Activated CD4-positive, alpha-beta memory T cell treated with anti-CD3 and anti-CD28 coated beads, Interleukin-2, amount 10 ng/mL, durations not matched to agents 7 days and 5 days (primary cell): Measurements from ENCODE around the gene KCNG4. TPM values are rescaled to one million over a fixed set of nuclear protein-coding genes. Genes with fewer than 3 reads are reported as not detected.

Source experiments
- CTCF ChIA-PET: fragments of 350-600 bp; sonication (Branson Sonifier 250); formaldehyde crosslinking; loops from one replicate; lab custom pipeline; 2021; ENCODE audit warnings: antibody characterized with exemption, inconsistent platforms; lab: Charles Lee
- POLR2A ChIA-PET: fragments of 350-600 bp; sonication (Branson Sonifier 250); formaldehyde crosslinking; loops from one replicate; lab custom pipeline; 2021; ENCODE audit warnings: antibody characterized with exemption; lab: Charles Lee
- DNase-seq: peaks from one replicate; pipeline ENCODE4 v3.0.0-alpha.2; 2020
- H3K27ac Mint-ChIP-seq: one replicate; pipeline ENCODE4 v1.8.0; 2021; ENCODE audit warnings: mild to moderate bottlenecking, mixed read lengths
- H3K27me3 Mint-ChIP-seq: one replicate; pipeline ENCODE4 v1.8.0; 2021; ENCODE audit warnings: mixed read lengths
- H3K36me3 Mint-ChIP-seq: one replicate; pipeline ENCODE4 v1.8.0; 2021; ENCODE audit warnings: low read depth, mixed read lengths
- H3K4me1 Mint-ChIP-seq: one replicate; pipeline ENCODE4 v1.8.0; 2021; ENCODE audit warnings: mixed read lengths
- H3K4me3 Mint-ChIP-seq: one replicate; pipeline ENCODE4 v1.8.0; 2021; ENCODE audit warnings: mild to moderate bottlenecking, mixed read lengths
- H3K9me3 Mint-ChIP-seq: one replicate; pipeline ENCODE4 v1.8.0; 2021; ENCODE audit warnings: mixed read lengths
- total RNA-seq, 2 experiments: library from RNA; stranded (reverse); gene quantifications; one replicate each; pipeline ENCODE4 v1.2.3, GENCODE V29; 2021

KCNG4 gene, protein sequence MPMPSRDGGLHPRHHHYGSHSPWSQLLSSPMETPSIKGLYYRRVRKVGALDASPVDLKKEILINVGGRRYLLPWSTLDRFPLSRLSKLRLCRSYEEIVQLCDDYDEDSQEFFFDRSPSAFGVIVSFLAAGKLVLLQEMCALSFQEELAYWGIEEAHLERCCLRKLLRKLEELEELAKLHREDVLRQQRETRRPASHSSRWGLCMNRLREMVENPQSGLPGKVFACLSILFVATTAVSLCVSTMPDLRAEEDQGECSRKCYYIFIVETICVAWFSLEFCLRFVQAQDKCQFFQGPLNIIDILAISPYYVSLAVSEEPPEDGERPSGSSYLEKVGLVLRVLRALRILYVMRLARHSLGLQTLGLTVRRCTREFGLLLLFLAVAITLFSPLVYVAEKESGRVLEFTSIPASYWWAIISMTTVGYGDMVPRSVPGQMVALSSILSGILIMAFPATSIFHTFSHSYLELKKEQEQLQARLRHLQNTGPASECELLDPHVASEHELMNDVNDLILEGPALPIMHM
- total RNA-seq: not detected

GRCh38 chr16:84239909-84240308 is at the start of gene KCNG4:
TSS of gene KCNG4 (minus strand) at chr16:84240012. CDS start at chr16:84237485, 2,527 bp downstream.
- no peak for DNase-seq
- H3K36me3 Mint-ChIP-seq: no peaks in the 10 kb centered on the region
- H3K9me3 Mint-ChIP-seq: no peaks in the 10 kb centered on the region
- no peaks in the 10 kb centered on the region for H3K4me1 Mint-ChIP-seq
- H3K4me3 Mint-ChIP-seq: no peak within 1 kb of the TSS
- no peak within 1 kb of the TSS for H3K27ac Mint-ChIP-seq
- peaks cover 22% of the 10 kb centered on the region for H3K27me3 Mint-ChIP-seq
- ChIA-PET CTCF (no interaction called here), POLR2A (no interaction called here)

- no peaks in the 10 kb centered on the region for H3K9me3 Mint-ChIP-seq
- ChIA-PET CTCF (no interaction called here), POLR2A (no interaction called here)
- DNase-seq: no peak
- H3K4me3 Mint-ChIP-seq: no peak overlapping the region
- H3K36me3 Mint-ChIP-seq: no peaks in the 10 kb centered on the region
- H3K27ac Mint-ChIP-seq: no peak overlapping the region
- peaks cover 38% of the 10 kb centered on the region for H3K27me3 Mint-ChIP-seq
- no peaks in the 10 kb centered on the region for H3K4me1 Mint-ChIP-seq
Observed at GRCh38 chr16:84288902-84289301, 49.1 kb upstream of the KCNG4 start.

- CTCF ChIA-PET: interaction anchor here (1.5 kb wide), 1 partner anchor 10 kb away, joined by 3 read pairs; no protein-coding TSS in a partner anchor
- Mint-ChIP-seq H3K9me3 (no peaks in the 10 kb centered on the region), H3K27me3 (peaks cover 22% of the 10 kb centered on the region), H3K36me3 (no peaks in the 10 kb centered on the region), H3K4me3 (no peak overlapping the region), H3K4me1 (no peaks in the 10 kb centered on the region), H3K27ac (no peak overlapping the region)
- POLR2A ChIA-PET: no interaction called here
- no peak for DNase-seq
Observed at GRCh38 chr16:84286578-84287240, 46.9 kb upstream of the KCNG4 start.

DNA sequence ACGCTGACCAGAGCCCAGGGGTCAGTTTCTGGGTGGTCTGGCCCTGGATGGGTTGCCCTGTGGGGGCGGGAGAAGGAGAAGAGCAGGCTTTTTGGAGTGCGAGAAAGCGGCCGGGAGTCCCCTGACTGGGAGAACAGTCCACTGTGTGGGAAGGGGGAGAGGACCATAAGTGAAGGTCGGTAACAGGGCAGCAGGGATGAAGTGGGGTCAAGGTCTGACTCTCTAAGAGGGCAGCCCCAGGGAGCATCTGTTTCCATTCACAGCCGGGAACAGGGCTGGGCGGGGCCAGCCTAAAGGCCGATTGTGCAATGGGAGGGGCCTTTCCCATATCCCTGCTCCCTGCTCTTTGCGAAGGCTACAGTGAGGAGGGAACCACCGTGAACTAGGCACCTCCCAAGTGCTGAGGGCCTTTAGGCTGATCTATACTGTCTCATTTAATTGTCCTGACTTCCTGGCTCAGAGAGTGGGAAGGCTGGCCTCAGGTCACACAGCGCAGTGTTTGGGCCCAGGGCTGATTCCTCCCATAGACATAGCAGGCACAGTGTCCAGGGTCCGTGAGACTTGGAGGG is 44.4 kb upstream of the KCNG4 start:
- DNase-seq: no peak
- Mint-ChIP-seq H3K36me3 (no peaks in the 10 kb centered on the region), H3K4me3 (no peak overlapping the region), H3K9me3 (no peaks in the 10 kb centered on the region), H3K4me1 (no peaks in the 10 kb centered on the region), H3K27me3 (peaks cover 15% of the 10 kb centered on the region), H3K27ac (no peak overlapping the region)
- CTCF ChIA-PET: no interaction called here
- POLR2A ChIA-PET: no interaction called here

GRCh38 chr16:84283314-84284153 is 43.7 kb upstream of the KCNG4 start:
- H3K36me3 Mint-ChIP-seq: no peaks in the 10 kb centered on the region
- no peaks in the 10 kb centered on the region for H3K4me1 Mint-ChIP-seq
- ChIA-PET POLR2A (no interaction called here), CTCF (no interaction called here)
- H3K27ac Mint-ChIP-seq: no peak overlapping the region
- no peak for DNase-seq
- H3K9me3 Mint-ChIP-seq: no peaks in the 10 kb centered on the region
- H3K4me3 Mint-ChIP-seq: no peak overlapping the region
- peaks cover 12% of the 10 kb centered on the region for H3K27me3 Mint-ChIP-seq

DNA sequence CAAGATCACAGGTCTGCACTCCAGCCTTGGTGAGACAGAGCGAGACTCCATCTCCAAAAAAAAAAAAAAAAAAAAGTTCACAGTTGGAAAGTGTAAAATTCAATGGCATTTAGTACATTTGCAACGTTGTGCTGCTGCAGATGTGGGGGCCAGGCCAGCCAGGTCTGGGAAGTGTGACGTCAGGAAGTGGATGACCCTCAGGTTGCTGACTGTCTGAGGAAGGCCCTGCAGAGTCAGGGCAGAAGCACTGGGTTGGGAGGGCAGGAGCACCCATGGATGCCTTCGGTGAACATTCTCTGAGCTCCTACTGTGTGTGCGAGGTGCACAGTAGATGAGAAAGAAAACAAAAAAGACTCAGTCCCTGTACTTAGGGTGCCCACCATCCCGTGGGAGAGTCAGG is 42.7 kb upstream of the KCNG4 start:
- no peak for DNase-seq
- Mint-ChIP-seq H3K4me1 (no peaks in the 10 kb centered on the region), H3K27ac (no peak overlapping the region), H3K36me3 (no peaks in the 10 kb centered on the region), H3K27me3 (peaks cover 8% of the 10 kb centered on the region), H3K9me3 (no peaks in the 10 kb centered on the region), H3K4me3 (no peak overlapping the region)
- POLR2A ChIA-PET: no interaction called here
- CTCF ChIA-PET: no interaction called here

DNA sequence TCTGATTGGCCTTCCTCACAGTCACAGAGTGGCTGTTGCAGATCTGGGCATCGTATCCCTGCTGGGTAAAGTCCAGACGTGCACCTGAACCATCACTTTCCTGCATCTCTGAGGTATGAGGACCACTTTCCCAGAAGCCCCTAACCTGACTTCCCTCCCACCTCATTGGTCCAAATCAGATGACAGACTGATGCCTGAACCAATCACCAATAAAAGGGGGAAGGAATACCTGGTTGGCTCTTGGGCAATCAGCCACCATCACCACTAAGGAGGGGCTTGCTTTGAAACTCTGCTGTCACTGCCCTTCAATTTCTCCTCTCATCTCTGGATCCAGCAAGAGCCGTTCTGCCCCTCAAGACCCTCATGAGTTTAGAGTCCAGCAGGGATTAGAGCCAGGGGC is 41.3 kb upstream of the KCNG4 start:
- H3K27ac Mint-ChIP-seq: no peak overlapping the region
- H3K4me3 Mint-ChIP-seq: no peak overlapping the region
- no peaks in the 10 kb centered on the region for H3K4me1 Mint-ChIP-seq
- no peak for DNase-seq
- CTCF ChIA-PET: interaction anchor here (0.9 kb wide), 1 partner anchor 225 kb away, joined by 3 read pairs; no protein-coding TSS in a partner anchor
- H3K27me3 Mint-ChIP-seq: peaks cover 7% of the 10 kb centered on the region
- H3K9me3 Mint-ChIP-seq: no peaks in the 10 kb centered on the region
- H3K36me3 Mint-ChIP-seq: no peaks in the 10 kb centered on the region
- POLR2A ChIA-PET: no interaction called here

DNA sequence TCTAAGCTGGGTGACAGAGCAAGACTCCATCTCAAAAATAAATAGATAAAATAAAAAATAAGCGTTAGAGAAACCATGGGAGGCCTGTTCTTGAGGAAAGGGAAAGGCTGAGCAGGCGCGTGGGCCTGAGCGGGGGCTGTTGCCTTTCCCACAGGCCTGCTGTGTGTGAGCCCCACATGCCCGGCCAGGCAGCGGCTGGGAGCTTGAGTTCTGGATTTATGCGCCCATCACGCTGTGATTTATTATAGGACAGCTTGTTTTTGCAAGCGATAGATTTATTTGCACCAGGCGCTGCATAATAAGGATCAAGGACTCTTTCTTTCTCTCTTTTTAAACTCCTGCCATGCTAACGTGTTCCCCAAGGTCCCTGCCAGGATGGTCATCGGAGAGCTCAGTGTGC is 40.1 kb upstream of the KCNG4 start:
- Mint-ChIP-seq H3K27ac (no peak overlapping the region), H3K9me3 (no peaks in the 10 kb centered on the region), H3K4me3 (no peak overlapping the region), H3K27me3 (peaks cover 8% of the 10 kb centered on the region), H3K4me1 (no peaks in the 10 kb centered on the region), H3K36me3 (no peaks in the 10 kb centered on the region)
- no peak for DNase-seq
- ChIA-PET CTCF (no interaction called here), POLR2A (no interaction called here)

GRCh38 chr16:84278968-84279367 is 39.2 kb upstream of the KCNG4 start:
- Mint-ChIP-seq H3K4me3 (no peak overlapping the region), H3K36me3 (no peaks in the 10 kb centered on the region), H3K27me3 (peaks cover 7% of the 10 kb centered on the region), H3K9me3 (no peaks in the 10 kb centered on the region), H3K27ac (no peak overlapping the region), H3K4me1 (no peaks in the 10 kb centered on the region)
- ChIA-PET CTCF (no interaction called here), POLR2A (no interaction called here)
- no peak for DNase-seq

DNA sequence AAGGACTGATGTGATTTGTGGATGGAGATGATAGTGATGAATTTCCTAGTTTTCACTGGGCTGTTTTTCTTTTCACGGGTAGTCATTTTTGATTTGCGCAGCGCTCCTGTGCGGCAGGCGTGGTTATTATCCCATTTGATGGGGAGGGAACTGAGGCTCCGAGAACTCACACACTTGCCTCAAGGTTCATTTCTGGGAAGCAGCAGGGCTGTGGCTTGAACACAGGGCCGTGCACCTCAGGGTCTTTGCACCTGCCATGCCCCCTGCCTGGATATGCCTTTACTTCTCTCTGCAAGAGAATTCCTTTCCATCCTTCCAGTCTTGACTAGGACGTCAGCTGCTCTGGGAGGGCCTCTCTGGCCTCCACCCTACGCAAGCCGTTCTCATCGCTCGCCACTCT is 38.5 kb upstream of the KCNG4 start:
- Mint-ChIP-seq H3K27ac (no peak overlapping the region), H3K27me3 (peaks cover 7% of the 10 kb centered on the region), H3K4me3 (no peak overlapping the region), H3K4me1 (no peaks in the 10 kb centered on the region), H3K36me3 (no peaks in the 10 kb centered on the region), H3K9me3 (no peaks in the 10 kb centered on the region)
- DNase-seq: no peak
- ChIA-PET POLR2A (no interaction called here), CTCF (interaction anchor here (0.7 to 2.7 kb wide), 4 partner anchors 11 to 451 kb away, joined by 4 to 22 read pairs (median 12); no protein-coding TSS in a partner anchor)

- Mint-ChIP-seq H3K9me3 (no peaks in the 10 kb centered on the region), H3K4me1 (no peaks in the 10 kb centered on the region), H3K27ac (no peak overlapping the region), H3K4me3 (no peak overlapping the region), H3K36me3 (no peaks in the 10 kb centered on the region), H3K27me3 (peaks cover 7% of the 10 kb centered on the region)
- CTCF ChIA-PET: interaction anchor here (0.5 to 2.7 kb wide), 16 partner anchors 10 to 452 kb away, joined by 3 to 22 read pairs (median 4); partner anchors contain the start of gene MEAK7
- POLR2A ChIA-PET: interaction anchor here (0.9 kb wide), 1 partner anchor 199 kb away, joined by 3 read pairs; no protein-coding TSS in a partner anchor
- peak; percentile 73 for DNase-seq
Observed at GRCh38 chr16:84277244-84277823, 37.5 kb upstream of the KCNG4 start.

DNA sequence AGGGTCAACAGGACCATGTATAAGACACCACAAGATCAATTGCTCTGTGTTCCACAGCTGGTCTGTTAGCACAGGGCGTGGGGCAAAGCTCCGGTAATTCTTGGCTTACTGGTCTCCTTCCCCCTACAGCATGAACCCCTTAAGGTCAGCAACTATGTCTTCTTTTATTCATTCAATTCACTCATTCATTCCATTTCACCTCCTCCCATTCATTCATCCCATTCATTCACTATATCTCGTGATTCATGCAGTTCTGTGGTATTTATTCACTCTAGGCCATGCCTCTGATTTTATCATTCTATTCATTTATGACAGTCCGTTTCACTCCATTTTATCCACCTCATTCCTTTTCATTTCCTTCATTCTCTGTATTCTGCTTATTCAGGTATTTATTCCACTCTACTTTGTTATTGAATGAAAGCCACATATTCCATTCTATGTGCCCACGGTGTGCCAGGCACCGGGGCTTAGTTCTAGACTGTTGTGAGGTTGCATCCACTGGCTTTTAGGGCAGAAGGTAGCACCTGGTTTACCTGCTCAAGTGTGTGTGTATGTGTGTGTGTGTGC is 35.9 kb upstream of the KCNG4 start:
- H3K4me3 Mint-ChIP-seq: no peak overlapping the region
- no peak for DNase-seq
- ChIA-PET CTCF (interaction anchor here (1.5 to 2.3 kb wide), 3 partner anchors 21 to 230 kb away, joined by 4 to 10 read pairs (median 8); no protein-coding TSS in a partner anchor), POLR2A (no interaction called here)
- no peaks in the 10 kb centered on the region for H3K9me3 Mint-ChIP-seq
- H3K4me1 Mint-ChIP-seq: no peaks in the 10 kb centered on the region
- H3K27ac Mint-ChIP-seq: no peak overlapping the region
- H3K36me3 Mint-ChIP-seq: no peaks in the 10 kb centered on the region
- H3K27me3 Mint-ChIP-seq: peaks cover 7% of the 10 kb centered on the region
